Duodenal mucosa (tissue), 2 donors: Measurements from ENCODE around the gene KLK6.

Source experiments
- H3K27ac ChIP-seq: one replicate; pipeline ENCODE4 v1.7.0; 2013; ENCODE audit warnings: low read depth, low read length
- H3K27me3 ChIP-seq, 2 donors: one replicate each; pipeline ENCODE4 v1.7.0; 2013; ENCODE audit warnings: low read length in 2 of 2, control low read depth in 1 of 2; ENCODE audit not compliant: insufficient read depth in 2 of 2, control insufficient read depth in 1 of 2
- H3K36me3 ChIP-seq, 2 donors: one replicate each; pipeline ENCODE4 v1.7.0; 2013; ENCODE audit warnings: low read length in 2 of 2, control low read depth in 1 of 2; ENCODE audit not compliant: insufficient read depth in 2 of 2, control insufficient read depth in 1 of 2
- H3K4me1 ChIP-seq, 2 donors: one replicate each; pipeline ENCODE4 v1.7.0; 2013; ENCODE audit warnings: low read length in 2 of 2, control low read depth in 1 of 2; ENCODE audit not compliant: insufficient read depth in 2 of 2, control insufficient read depth in 1 of 2
- H3K4me3 ChIP-seq, 2 donors: one replicate each; pipeline ENCODE4 v1.7.0; 2013; ENCODE audit warnings: low read length in 2 of 2, low read depth in 1 of 2
- H3K9ac ChIP-seq, 2 donors: one replicate each; pipeline ENCODE4 v1.7.0; 2013; ENCODE audit warnings: low read length in 2 of 2, low read depth in 1 of 2
- H3K9me3 ChIP-seq, 2 donors: one replicate each; pipeline ENCODE4 v1.7.0; 2013; ENCODE audit warnings: low read length in 2 of 2, control low read depth in 1 of 2; ENCODE audit not compliant: control insufficient read depth in 1 of 2

The KLK6 gene

GRCh38 chr19:50969413-50969760 is at the start of gene KLK6:
KLK6 (minus strand) TSS chr19:50969591; CDS start chr19:50968104, 1,487 bp downstream.
- no peak within 1 kb of the TSS for H3K27ac ChIP-seq
- no peak within 1 kb of the TSS for H3K9ac ChIP-seq
- no peak within 1 kb of the TSS for H3K4me3 ChIP-seq
- H3K4me1 ChIP-seq, result no peaks in the 10 kb centered on the region
- H3K9me3 ChIP-seq, result no peaks in the 10 kb centered on the region
- H3K36me3 ChIP-seq, result no peaks in the 10 kb centered on the region
- peaks cover 0 to 16% of the 10 kb centered on the region in 2 donors for H3K27me3 ChIP-seq

GRCh38 chr19:51018745-51019543 is 49.6 kb upstream of the KLK6 start:
- no peak overlapping the region for H3K4me3 ChIP-seq
- peaks cover 20 to 25% of the 10 kb centered on the region in 2 donors for H3K27me3 ChIP-seq

GRCh38 chr19:51016798-51017683 is 47.6 kb upstream of the KLK6 start:
- Histone ChIP-seq H3K27me3 (peaks cover 20% of the 10 kb centered on the region in 2 donors), H3K27ac (no peak overlapping the region), H3K4me3 (no peak overlapping the region), H3K4me1 (no peaks in the 10 kb centered on the region), H3K9ac (no peak overlapping the region), H3K36me3 (no peaks in the 10 kb centered on the region), H3K9me3 (no peaks in the 10 kb centered on the region)

More at GRCh38 chr19:51018745-51019543, 49.6 kb upstream of the KLK6 start:
- H3K9ac ChIP-seq, result no peak overlapping the region
- no peaks in the 10 kb centered on the region for H3K9me3 ChIP-seq
- H3K4me1 ChIP-seq, result no peaks in the 10 kb centered on the region
- H3K27ac ChIP-seq, result no peak overlapping the region
- H3K36me3 ChIP-seq, result no peaks in the 10 kb centered on the region

GRCh38 chr19:51015691-51016267 is 46.4 kb upstream of the KLK6 start:
- no peak overlapping the region for H3K4me3 ChIP-seq

GRCh38 chr19:51014242-51014641 is 44.9 kb upstream of the KLK6 start:
- Histone ChIP-seq H3K36me3 (no peaks in the 10 kb centered on the region), H3K27ac (no peak overlapping the region), H3K27me3 (peaks cover 12 to 20% of the 10 kb centered on the region in 2 donors), H3K4me1 (no peaks in the 10 kb centered on the region), H3K9me3 (no peaks in the 10 kb centered on the region), H3K9ac (no peak overlapping the region), H3K4me3 (no peak overlapping the region)

More at GRCh38 chr19:51015691-51016267, 46.4 kb upstream of the KLK6 start:
- H3K9me3 ChIP-seq, result no peaks in the 10 kb centered on the region
- no peaks in the 10 kb centered on the region for H3K36me3 ChIP-seq
- no peak overlapping the region for H3K27ac ChIP-seq
- H3K27me3 ChIP-seq, result peaks cover 20% of the 10 kb centered on the region in 2 donors
- H3K4me1 ChIP-seq, result no peaks in the 10 kb centered on the region
- no peak overlapping the region for H3K9ac ChIP-seq

GRCh38 chr19:51012661-51013190 is 43.3 kb upstream of the KLK6 start:
- Histone ChIP-seq H3K4me3 (no peak overlapping the region), H3K27ac (no peak overlapping the region), H3K9ac (no peak overlapping the region), H3K27me3 (peaks cover 8 to 20% of the 10 kb centered on the region in 2 donors), H3K36me3 (no peaks in the 10 kb centered on the region), H3K9me3 (no peaks in the 10 kb centered on the region), H3K4me1 (no peaks in the 10 kb centered on the region)

- no peak overlapping the region for H3K9ac ChIP-seq
- H3K4me3 ChIP-seq, result no peak overlapping the region
- H3K27ac ChIP-seq, result no peak overlapping the region
- H3K4me1 ChIP-seq, result no peaks in the 10 kb centered on the region
- H3K27me3 ChIP-seq, result peaks cover 0 to 4% of the 10 kb centered on the region in 2 donors
- H3K9me3 ChIP-seq, result no peaks in the 10 kb centered on the region
- no peaks in the 10 kb centered on the region for H3K36me3 ChIP-seq
Observed at GRCh38 chr19:51010066-51010795, 40.8 kb upstream of the KLK6 start.

- H3K27me3 ChIP-seq, result no peaks in the 10 kb centered on the region
- no peak overlapping the region for H3K9ac ChIP-seq
- H3K36me3 ChIP-seq, result no peaks in the 10 kb centered on the region
- H3K9me3 ChIP-seq, result no peaks in the 10 kb centered on the region
- H3K27ac ChIP-seq, result no peak overlapping the region
- H3K4me1 ChIP-seq, result no peaks in the 10 kb centered on the region
- no peak overlapping the region for H3K4me3 ChIP-seq
Observed at GRCh38 chr19:51009061-51009891, 39.9 kb upstream of the KLK6 start.

GRCh38 chr19:51007488-51007887 is 38.1 kb upstream of the KLK6 start:
- H3K9me3 ChIP-seq, result no peaks in the 10 kb centered on the region
- no peaks in the 10 kb centered on the region for H3K36me3 ChIP-seq
- H3K27me3 ChIP-seq, result no peaks in the 10 kb centered on the region
- H3K9ac ChIP-seq, result no peak overlapping the region
- no peak overlapping the region for H3K27ac ChIP-seq
- H3K4me1 ChIP-seq, result no peaks in the 10 kb centered on the region
- H3K4me3 ChIP-seq, result no peak overlapping the region
